Activated CD8-positive, alpha-beta memory T cell treated with anti-CD3 and anti-CD28 coated beads, Interleukin-2, amount 50 U/mL, for 24 hours (primary cell): ENCODE data around the gene FZD7.

Source experiments
- DNase-seq: peaks from one replicate; pipeline ENCODE4 v3.0.0-alpha.2; 2020; ENCODE audit errors: extremely low read depth

FZD7 gene

GRCh38 chr2:202014318-202014717, 19.3 kb upstream of the FZD7 start:
- DNase-seq, result no peak

GRCh38 chr2:202014759-202015211, 18.9 kb upstream of the FZD7 start:
- no peak for DNase-seq

GRCh38 chr2:202015471-202015870, 18.2 kb upstream of the FZD7 start:
- no peak for DNase-seq

- DNase-seq, result no peak
These were observed 17.0 kb upstream of the FZD7 start for GRCh38 chr2:202016579-202017227.

GRCh38 chr2:202017940-202018339, 15.7 kb upstream of the FZD7 start:
- no peak for DNase-seq

GRCh38 chr2:202018950-202019349, 14.7 kb upstream of the FZD7 start:
- no peak for DNase-seq

- no peak for DNase-seq
These were observed 13.8 kb upstream of the FZD7 start for GRCh38 chr2:202019689-202020450.

GRCh38 chr2:202022755-202023154, 10.9 kb upstream of the FZD7 start:
- DNase-seq, result no peak

- DNase-seq, result no peak
These were observed 10.3 kb upstream of the FZD7 start for GRCh38 chr2:202023198-202023903.

GRCh38 chr2:202023904-202024266, 9.8 kb upstream of the FZD7 start:
- no peak for DNase-seq

GRCh38 chr2:202024871-202025270, 8.8 kb upstream of the FZD7 start:
- DNase-seq, result no peak

- DNase-seq, result no peak
These were observed 7.8 kb upstream of the FZD7 start for GRCh38 chr2:202025816-202026215.

GRCh38 chr2:202026507-202026906, 7.1 kb upstream of the FZD7 start:
- no peak for DNase-seq

- no peak for DNase-seq
These were observed 3.0 kb upstream of the FZD7 start for GRCh38 chr2:202030691-202031090.

- no peak for DNase-seq
These were observed 2.3 kb upstream of the FZD7 start for GRCh38 chr2:202031246-202031951.

- no peak for DNase-seq
These were observed 774 bp upstream of the FZD7 start for GRCh38 chr2:202032846-202033316.

- DNase-seq, result no peak
These were observed 814 bp downstream of the FZD7 start for GRCh38 chr2:202034249-202035088.

GRCh38 chr2:202035089-202035940, 1.7 kb downstream of the FZD7 start:
- no peak for DNase-seq

GRCh38 chr2:202035941-202036372, 2.3 kb downstream of the FZD7 start:
- DNase-seq, result no peak

GRCh38 chr2:202036601-202037037, 3.0 kb downstream of the FZD7 start:
- DNase-seq, result no peak
